Sigmoid colon (tissue), 4 donors: ENCODE data around the gene SUPT20H.

Experiments used
- EP300 ChIP-seq, 4 donors: sonication (generic); formaldehyde crosslinking; IDR thresholded peaks; one replicate each; pipeline ENCODE4 v1.6.1; 2017; ENCODE audit warnings: antibody characterized with exemption in 4 of 4
- POLR2A ChIP-seq, 2 donors: fragments of 450-650 bp; IDR thresholded peaks; one replicate each; pipeline ENCODE4 v1.6.1; 2016; ENCODE audit warnings: antibody characterized with exemption in 2 of 2, mild to moderate bottlenecking in 2 of 2, moderate library complexity in 2 of 2
- TF ChIP-seq, protein P1 (sequence below), 4 experiments: fragments of 450-650 bp in 3 of 4; fragments of 200-600 bp in 1 of 4; IDR thresholded peaks; one replicate each; pipeline ENCODE4 v1.5.1; 2016 to 2019; ENCODE audit warnings: antibody characterized with exemption in 4 of 4, mild to moderate bottlenecking in 3 of 4, moderate library complexity in 2 of 4

GRCh38 chr13:37059848-37060192 lies 332 bp upstream of the SUPT20H start:
- TF ChIP-seq, protein P1, sequence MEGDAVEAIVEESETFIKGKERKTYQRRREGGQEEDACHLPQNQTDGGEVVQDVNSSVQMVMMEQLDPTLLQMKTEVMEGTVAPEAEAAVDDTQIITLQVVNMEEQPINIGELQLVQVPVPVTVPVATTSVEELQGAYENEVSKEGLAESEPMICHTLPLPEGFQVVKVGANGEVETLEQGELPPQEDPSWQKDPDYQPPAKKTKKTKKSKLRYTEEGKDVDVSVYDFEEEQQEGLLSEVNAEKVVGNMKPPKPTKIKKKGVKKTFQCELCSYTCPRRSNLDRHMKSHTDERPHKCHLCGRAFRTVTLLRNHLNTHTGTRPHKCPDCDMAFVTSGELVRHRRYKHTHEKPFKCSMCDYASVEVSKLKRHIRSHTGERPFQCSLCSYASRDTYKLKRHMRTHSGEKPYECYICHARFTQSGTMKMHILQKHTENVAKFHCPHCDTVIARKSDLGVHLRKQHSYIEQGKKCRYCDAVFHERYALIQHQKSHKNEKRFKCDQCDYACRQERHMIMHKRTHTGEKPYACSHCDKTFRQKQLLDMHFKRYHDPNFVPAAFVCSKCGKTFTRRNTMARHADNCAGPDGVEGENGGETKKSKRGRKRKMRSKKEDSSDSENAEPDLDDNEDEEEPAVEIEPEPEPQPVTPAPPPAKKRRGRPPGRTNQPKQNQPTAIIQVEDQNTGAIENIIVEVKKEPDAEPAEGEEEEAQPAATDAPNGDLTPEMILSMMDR (IDR thresholded peaks at IDR 0.05) = no peak
- no peak for TF ChIP-seq EP300 (IDR thresholded peaks at IDR 0.05)
- no peak for TF ChIP-seq POLR2A (IDR thresholded peaks at IDR 0.05)
